Right atrium auricular region (tissue), 2 donors: ENCODE data around the gene LNX2. TPM values are rescaled to one million over a fixed set of nuclear protein-coding genes. Genes with fewer than 3 reads are reported as not detected.
A peak's percentile ranks its signal among the peaks of the same experiment; 100 is the strongest.

Experiments
- DNase-seq: peaks from one replicate; pipeline ENCODE4 v3.0.0-alpha.2; 2019; ENCODE audit warnings: low spot score
- H3K27ac ChIP-seq, 2 donors: fragments of 200-600 bp; sonication (generic); 1 replicate in 1 of 2; 2 replicates in 1 of 2; pipeline ENCODE4 v1.5.1; 2016 to 2019
- H3K27me3 ChIP-seq, 2 donors: fragments of 200-600 bp; sonication (generic); one replicate each; pipeline versions ENCODE4 v1.5.1 to v1.6.0; 2017 to 2019
- H3K36me3 ChIP-seq: fragments of 200-600 bp; sonication (generic); one replicate; pipeline ENCODE4 v1.5.1; 2016
- H3K4me1 ChIP-seq, 2 donors: fragments of 200-600 bp; sonication (generic); one replicate each; pipeline versions ENCODE4 v1.5.1 to v1.6.0; 2017 to 2019
- H3K4me3 ChIP-seq, 2 donors: fragments of 200-600 bp; sonication (generic); 1 replicate in 1 of 2; 2 replicates in 1 of 2; pipeline ENCODE4 v1.5.1; 2017 to 2019; ENCODE audit warnings: mild to moderate bottlenecking in 1 of 2, moderate library complexity in 1 of 2
- H3K9me3 ChIP-seq, 2 donors: fragments of 200-600 bp; sonication (generic); one replicate each; pipeline ENCODE4 v1.5.1; 2019
- total RNA-seq, 2 donors: library from RNA; depleted of rRNA; stranded (reverse); fragments of >200 nt; gene quantifications; one replicate each; pipeline ENCODE4 v1.1.0, GENCODE V29; 2016
- TF ChIP-seq, protein P1 (sequence below), 2 donors: fragments of 200-600 bp; sonication (generic); IDR thresholded peaks; one replicate each; pipeline ENCODE4 v1.5.1; 2019; ENCODE audit warnings: antibody characterized with exemption in 2 of 2

The LNX2 gene
- total RNA-seq, 2 donors from 2014 or later, result 13.0 to 15.2 TPM

DNA sequence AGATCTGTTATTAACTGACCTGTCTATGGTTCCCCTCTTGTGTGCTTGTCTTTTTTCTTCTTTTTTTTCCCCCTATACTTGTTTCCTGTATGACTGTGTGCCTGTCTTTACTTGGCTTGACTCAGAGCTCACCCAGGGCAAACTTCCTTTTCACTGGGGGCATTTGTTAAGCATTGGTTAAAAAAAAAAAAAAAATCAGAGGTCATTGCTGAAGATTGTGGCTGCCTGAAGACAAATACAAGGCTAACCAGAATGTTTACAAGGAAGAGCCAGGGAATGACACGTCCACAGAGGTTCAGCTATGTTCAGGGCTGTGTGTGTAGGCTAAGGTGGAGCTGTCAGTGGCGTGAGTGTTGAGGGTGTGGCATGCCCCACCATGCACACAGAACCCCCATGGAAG, 47.1 kb downstream of the LNX2 start:
- TF ChIP-seq, protein P1, sequence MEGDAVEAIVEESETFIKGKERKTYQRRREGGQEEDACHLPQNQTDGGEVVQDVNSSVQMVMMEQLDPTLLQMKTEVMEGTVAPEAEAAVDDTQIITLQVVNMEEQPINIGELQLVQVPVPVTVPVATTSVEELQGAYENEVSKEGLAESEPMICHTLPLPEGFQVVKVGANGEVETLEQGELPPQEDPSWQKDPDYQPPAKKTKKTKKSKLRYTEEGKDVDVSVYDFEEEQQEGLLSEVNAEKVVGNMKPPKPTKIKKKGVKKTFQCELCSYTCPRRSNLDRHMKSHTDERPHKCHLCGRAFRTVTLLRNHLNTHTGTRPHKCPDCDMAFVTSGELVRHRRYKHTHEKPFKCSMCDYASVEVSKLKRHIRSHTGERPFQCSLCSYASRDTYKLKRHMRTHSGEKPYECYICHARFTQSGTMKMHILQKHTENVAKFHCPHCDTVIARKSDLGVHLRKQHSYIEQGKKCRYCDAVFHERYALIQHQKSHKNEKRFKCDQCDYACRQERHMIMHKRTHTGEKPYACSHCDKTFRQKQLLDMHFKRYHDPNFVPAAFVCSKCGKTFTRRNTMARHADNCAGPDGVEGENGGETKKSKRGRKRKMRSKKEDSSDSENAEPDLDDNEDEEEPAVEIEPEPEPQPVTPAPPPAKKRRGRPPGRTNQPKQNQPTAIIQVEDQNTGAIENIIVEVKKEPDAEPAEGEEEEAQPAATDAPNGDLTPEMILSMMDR (IDR thresholded peaks at IDR 0.05), result no peak
- DNase-seq, result no peak
- no peaks in the 10 kb centered on the region for H3K4me1 ChIP-seq

DNA sequence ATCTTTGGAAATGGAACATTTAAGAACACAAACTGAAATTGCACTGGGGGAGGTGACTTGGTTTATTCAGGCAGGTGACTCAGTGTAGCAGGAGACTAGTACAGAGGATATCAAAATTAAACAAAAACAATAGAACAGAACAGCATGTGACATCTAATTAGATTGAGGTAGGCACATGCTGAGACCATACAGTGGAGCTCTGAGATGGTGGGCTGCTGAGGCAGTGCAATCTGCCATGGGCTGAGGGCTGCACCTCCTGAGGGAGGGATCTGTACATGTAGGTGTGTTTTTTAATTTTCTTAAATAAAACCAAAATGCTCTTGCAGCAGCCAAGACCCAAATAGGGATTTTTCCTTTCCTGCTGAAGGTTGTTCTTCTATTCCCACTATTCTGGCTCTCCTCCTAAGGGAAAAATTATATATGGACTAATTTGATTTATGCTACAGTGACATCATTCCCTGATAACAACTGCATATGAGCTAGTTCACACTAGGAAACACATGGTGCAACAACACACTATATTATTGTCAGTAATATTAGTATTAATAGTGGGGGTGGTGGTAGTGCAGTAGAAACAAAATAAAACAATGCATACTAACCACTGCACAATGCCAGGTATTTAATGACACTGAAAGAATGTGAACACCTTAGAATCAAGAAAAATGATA, 48.0 kb downstream of the LNX2 start:
- H3K4me3 ChIP-seq, result no peak overlapping the region
- peaks cover 18% of the 10 kb centered on the region for H3K36me3 ChIP-seq
- TF ChIP-seq, protein P1 (IDR thresholded peaks at IDR 0.05), result no peak
- DNase-seq, result no peak
- no peaks in the 10 kb centered on the region for H3K4me1 ChIP-seq
- H3K27me3 ChIP-seq, result no peaks in the 10 kb centered on the region
- H3K9me3 ChIP-seq, result no peaks in the 10 kb centered on the region
- no peak overlapping the region for H3K27ac ChIP-seq

More for the DNA sequence above, 47.1 kb downstream of the LNX2 start:
- no peaks in the 10 kb centered on the region for H3K9me3 ChIP-seq
- no peaks in the 10 kb centered on the region for H3K27me3 ChIP-seq
- H3K36me3 ChIP-seq, result peaks cover 9% of the 10 kb centered on the region
- H3K4me3 ChIP-seq, result no peak overlapping the region
- H3K27ac ChIP-seq, result no peak overlapping the region

DNA sequence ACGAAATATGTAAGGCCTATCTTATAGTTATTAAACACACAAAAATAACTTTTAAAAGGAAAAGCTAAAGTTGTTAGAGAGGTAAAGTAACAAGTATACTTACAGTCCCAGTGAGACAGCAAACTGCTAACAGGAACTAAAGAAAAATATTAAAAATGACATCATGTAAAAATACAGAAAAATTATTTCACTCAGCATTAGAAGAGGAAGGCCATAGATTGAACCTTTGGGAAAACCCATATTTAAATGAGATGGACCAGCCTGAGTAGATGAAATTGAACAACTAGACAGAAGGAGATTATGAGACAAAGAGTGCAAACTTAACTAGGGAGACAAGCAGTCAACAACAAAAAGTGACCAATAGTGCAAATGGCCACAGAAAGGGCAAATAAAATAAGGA, 49.4 kb downstream of the LNX2 start:
- Histone ChIP-seq H3K27me3 (no peaks in the 10 kb centered on the region), H3K9me3 (no peaks in the 10 kb centered on the region), H3K27ac (no peak overlapping the region), H3K4me3 (no peak overlapping the region), H3K4me1 (no peaks in the 10 kb centered on the region), H3K36me3 (peaks cover 29% of the 10 kb centered on the region)
- TF ChIP-seq, protein P1 (IDR thresholded peaks at IDR 0.05), result no peak
- no peak for DNase-seq

DNA sequence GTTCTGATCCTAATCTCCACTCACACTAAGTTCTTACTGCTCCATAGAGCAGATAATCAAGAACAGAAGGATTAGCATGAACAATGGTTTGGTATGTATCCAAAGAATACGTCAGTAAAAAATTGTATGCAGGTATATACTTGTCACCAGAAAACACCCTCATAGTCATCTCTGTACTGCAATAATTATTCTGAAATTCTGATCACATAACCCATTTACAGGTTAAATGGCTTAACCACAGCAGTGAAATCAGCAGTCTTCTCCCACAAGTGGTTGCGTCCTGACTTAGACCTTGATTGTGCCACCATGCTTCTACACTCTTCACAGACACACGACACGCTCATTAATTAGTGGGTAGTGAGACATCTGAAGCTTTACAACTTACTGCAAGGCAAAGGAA, 50.9 kb downstream of the LNX2 start:
- TF ChIP-seq, protein P1 (IDR thresholded peaks at IDR 0.05), result no peak
- H3K4me3 ChIP-seq, result no peak overlapping the region
- H3K9me3 ChIP-seq, result no peaks in the 10 kb centered on the region
- H3K27me3 ChIP-seq, result no peaks in the 10 kb centered on the region
- no peak for DNase-seq
- peaks cover 39% of the 10 kb centered on the region for H3K36me3 ChIP-seq
- no peaks in the 10 kb centered on the region for H3K4me1 ChIP-seq
- no peak overlapping the region for H3K27ac ChIP-seq

DNA sequence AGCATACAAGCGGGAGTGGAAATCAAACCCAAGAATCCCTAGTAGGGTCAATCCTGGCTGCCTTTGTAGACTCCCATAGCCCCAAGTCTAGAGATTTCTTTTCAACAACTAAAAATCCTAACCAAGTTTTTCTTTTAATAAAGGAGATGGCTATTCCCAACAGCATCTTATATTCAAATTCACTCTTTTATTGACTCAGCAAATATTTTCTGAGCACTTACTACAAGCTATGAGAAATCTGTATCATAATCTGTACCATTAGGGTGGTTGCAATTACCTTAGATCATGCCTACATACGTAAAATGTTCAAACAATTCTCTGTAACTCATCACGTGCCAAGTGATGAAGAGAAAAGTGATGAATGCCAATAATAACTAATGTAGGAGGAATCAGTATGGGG, 54.5 kb downstream of the LNX2 start:
- TF ChIP-seq, protein P1 (IDR thresholded peaks at IDR 0.05), result no peak
- H3K27me3 ChIP-seq, result no peaks in the 10 kb centered on the region

DNA sequence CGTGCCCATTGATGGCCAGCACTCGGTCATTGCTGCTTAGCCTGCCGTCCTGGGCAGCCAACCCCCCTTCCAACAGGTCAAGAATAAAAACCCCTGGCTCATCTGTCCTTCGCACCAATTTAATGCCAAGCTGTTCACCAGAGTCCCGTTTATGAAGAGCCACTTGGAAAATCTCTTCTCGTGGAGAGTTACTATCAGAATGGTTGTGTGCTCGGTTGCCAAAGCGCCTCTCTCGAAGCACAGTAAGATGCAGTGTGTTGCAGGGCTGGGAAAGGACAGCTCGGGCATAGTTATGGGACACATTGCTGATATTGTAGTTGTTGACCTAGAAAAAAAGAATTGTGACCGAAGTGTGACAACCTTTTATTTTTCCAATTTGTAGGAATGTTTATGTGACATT, 57.9 kb downstream of the LNX2 start:
- H3K27me3 ChIP-seq, result no peaks in the 10 kb centered on the region
- TF ChIP-seq, protein P1 (IDR thresholded peaks at IDR 0.05), result no peak
- DNase-seq, result no peak
- H3K9me3 ChIP-seq, result no peaks in the 10 kb centered on the region
- H3K36me3 ChIP-seq, result peaks cover 36% of the 10 kb centered on the region
- H3K4me1 ChIP-seq, result no peaks in the 10 kb centered on the region
- H3K27ac ChIP-seq, result peak overlapping the region in 1 of 2 donors; percentile 14
- H3K4me3 ChIP-seq, result no peak overlapping the region

More for the DNA sequence above, 54.5 kb downstream of the LNX2 start:
- Histone ChIP-seq H3K36me3 (peaks cover 45% of the 10 kb centered on the region), H3K4me3 (no peak overlapping the region), H3K4me1 (no peaks in the 10 kb centered on the region), H3K9me3 (no peaks in the 10 kb centered on the region), H3K27ac (no peak overlapping the region)
- DNase-seq, result no peak
